DMS114 treated with DMSO at 0.1 percent for 48 hours (cell line): ENCODE data around the gene NHS.
A peak's percentile ranks its signal among the peaks of the same experiment; 100 is the strongest.

Source experiments
- DNase-seq: peaks from one replicate; lab custom pipeline; 2025; ENCODE audit not compliant: unreplicated experiment; lab: John Stamatoyannopoulos, UW

NHS gene

DNA sequence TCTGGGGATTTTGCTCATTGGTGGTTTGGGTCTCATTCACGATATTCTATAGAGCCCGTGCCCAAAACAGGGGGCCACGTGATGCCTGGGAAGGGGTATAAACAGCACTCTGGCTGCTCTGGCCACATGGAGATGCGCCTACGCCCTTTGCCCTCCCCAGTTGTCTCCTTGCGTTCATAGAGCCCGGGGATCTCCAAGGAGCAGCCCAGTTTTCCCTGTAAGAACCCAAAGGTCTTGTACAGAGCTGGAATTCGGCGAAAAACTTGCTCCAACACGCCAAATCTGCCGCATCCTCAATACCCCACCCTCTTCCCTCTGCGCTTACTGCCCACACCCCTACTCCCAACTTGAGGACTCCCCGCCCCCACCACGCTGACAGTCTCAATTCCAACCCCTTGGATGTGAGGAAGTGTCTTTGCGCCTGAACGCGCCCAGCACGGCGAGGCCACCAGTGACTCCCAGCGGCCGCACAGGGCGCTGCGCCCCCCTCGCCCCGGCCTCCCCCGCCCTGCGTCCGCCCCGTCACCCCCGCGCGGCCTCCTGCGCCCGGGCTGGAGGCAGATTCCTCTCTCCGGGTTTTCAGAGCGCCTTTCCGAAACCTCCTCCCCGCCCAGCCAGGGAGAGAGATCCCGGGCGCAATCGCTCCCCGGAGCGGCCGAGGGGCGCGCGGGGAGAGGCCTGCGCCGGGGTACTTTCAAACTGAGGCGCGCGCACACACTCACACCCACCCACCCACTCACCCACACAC is at the start of gene NHS:
Gene NHS (plus strand): TSS at position 582 of the 748 bp plus-strand sequence. CDS start 558 bp downstream, outside the sequence.
- DNase-seq = peak; percentile 12

DNA sequence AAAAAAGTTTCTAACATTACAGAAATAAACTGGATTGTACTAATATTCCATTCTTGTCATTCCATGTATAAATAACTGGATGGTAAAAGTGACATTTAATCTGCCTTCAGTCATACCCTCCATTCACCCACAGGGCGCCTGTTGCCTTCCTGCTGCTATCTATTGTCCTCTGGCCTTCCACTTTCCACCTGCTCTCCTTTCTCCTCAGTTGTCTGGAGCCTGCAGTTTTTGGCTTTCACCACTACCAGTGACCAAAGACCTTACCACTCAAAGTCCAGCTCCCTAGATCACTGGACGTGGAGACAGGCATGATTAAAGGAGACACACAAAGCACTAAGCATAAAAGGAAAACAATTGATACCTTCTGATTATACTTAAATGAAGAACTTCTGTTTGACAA is 46.2 kb upstream of the NHS start:
- no peak for DNase-seq

DNA sequence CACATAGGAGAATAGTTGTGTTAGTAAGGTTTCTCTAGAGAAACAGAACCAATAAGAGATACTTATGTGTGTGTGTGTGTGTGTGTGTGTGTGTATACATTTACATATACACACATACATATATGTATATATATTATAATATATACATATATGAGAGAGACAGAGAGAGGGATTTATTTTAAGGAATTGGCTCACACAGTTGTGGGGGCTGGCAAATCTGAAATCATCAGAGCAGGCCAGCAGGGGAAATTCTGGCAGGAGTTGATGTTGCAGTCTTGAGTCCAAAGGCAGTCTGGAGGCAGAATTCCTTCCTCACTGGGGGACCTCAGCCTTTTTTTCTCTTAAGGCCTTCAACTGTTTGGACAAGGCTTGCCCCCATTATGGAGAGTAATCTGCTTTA is 38.6 kb upstream of the NHS start:
- no peak for DNase-seq

DNA sequence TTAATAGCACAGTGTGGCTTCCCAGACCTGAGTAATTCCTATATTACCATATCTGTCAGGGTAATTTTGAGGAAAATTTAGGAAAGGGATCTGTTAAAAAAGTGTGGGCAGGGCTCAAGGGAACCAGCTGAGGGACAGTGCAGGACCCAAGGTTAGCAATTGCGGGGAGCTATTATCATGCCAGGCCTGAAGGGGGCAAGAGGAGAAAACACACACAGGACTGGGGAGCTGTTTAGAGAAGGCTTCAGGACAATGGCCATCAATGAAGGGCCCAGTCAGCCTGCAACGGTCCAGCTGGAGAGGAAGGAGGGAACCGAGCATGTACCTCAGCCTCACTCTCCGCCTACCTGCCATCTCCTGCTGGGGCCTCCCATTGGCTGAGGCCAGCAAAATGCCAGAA is 19.0 kb upstream of the NHS start:
- DNase-seq = no peak

DNA sequence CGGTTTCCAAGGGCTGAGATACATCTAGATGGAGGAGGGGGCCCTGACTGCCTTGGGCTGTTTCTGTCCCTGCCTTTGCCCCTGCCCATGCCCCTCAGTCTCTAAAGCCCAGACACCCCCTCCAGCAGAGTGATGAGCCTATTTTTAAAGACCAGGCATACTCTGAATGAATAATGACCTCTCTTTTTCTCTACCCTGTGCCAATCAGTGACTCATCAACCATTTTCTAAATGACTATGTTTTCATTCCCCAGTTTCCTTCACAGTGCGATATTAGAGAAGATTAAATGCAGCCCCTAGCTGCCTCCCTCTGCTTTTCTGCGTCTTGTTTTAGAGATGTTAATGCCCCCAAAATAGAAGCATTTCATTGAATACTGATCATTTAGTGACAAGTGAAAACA is 15.5 kb upstream of the NHS start:
- DNase-seq = no peak

DNA sequence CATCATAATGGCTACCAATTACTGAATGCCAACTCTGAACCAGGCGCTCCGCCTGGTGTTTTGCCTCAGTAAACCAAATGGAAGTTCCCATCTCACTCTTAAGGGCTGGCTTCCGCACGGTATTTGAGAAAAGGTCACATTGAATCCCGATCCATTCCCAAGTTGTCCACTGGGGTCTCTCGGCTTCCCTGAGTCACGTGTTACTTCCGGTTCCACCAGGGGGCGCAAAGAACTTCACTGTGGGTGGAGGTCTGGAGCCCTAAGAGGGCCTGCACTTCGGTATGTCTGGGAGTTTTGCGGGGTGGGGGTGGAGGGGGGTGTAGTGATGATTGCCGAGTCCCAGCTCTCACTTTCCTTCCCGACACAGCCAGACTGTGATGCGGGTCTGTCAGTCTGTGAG is 13.4 kb upstream of the NHS start:
- DNase-seq = no peak

DNA sequence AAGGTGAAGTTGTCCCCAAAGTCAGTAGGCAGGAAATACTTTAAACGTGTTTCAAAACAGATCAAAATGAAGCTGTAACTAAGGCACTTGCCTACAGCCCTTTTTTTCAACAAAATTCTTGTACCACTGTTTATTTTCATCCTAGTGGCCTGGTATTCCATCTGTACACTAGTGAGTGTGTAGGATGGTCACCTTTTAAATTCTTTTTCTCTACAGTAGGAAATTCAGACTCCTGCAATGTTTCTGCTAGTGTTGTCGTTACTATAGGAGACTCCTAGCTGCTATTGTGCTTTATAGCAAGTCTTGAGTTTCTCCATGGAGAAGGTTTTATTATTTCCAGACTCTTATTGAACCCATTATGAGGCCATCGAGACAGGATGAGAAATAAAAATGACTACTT is 7.0 kb upstream of the NHS start:
- no peak for DNase-seq

DNA sequence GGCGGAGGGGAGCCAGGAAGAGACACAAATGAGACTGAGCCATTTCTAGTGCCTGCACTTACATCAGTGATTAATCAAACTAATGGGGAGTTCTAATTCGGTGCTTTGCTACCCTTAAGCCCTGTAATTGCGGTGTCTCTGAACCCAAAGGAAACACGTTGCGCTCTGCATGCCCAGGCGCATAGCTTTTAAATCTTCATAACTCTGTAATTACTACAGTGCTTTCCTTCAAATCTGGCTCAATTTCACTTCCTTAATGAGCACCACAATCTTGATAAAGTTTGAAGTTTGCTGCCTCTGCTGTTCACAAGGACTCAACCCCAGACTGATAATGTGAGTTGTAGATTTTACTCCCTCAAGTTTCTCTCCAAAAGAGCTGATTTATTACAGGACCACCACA is 5.7 kb upstream of the NHS start:
- no peak for DNase-seq

DNA sequence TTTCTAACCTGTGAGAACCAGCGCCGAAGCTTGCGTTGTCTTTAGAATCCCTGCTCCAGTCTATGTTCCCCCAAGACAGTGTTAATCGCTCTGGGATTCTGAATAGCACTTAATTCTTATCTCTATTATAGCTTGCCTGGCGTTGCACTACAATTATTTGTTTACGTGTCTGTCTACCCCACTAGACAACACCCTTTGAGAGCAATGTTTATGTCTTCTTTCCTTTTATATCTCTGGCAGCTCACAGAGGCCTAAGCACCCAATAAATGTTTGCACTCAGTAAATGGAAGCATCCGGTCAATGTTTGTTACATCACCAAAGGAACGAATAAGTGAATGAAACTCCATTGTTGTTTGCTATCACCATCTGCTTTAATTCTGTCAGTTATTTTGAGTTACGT is 4.8 kb upstream of the NHS start:
- no peak for DNase-seq

DNA sequence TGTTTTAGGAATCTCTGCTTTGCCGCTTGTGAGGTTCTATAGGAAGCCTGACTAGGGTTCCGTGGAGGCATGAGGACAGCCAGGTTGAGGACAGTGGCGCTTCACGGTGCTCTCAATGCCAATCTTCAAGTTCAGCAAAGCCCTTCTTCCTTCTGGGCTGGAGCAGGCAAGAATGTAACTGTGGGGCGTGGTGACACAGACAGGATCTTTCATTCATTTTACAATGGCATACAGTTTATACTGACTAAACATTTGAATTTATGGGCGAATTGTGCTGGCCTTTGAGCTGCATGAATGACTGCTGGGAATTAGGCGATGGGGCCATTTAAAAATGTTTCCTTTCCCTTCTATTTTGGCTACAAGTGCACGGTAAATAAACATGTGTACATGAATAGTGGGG is 2.9 kb upstream of the NHS start:
- no peak for DNase-seq

DNA sequence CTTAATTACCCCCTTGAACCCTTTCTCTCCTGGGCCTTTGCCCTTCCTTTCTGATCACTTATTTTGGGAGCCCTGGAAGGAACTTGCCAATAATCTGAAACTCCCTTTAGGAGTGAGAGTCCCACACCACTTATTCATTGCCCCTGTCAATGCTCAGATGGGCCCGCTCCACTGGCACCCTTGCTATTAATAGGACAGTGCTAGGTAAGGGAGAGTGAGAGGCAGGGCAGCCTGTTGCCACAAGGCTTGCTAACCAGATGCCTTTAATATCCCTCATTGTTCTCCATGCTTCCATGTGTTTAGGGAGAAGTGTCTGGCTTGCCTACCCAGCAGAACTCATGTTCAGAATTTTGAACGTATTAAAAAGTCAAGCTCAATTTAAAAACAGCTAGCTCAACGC is 1.7 kb upstream of the NHS start:
- DNase-seq = no peak

DNA sequence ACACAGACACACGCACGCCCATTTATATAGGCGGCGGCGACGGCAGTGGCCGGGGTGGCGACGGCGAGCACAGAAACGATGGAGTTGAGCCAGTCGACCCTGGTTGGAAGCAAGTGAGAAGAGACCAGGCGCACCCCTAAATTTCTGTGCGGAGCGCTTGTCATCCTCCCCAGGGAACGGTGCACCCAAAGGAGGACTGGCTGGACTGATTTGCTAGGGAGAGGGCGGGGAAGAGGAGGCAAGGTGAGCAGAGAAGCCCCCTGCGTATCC is 302 bp downstream of the NHS start:
- DNase-seq = no peak

DNA sequence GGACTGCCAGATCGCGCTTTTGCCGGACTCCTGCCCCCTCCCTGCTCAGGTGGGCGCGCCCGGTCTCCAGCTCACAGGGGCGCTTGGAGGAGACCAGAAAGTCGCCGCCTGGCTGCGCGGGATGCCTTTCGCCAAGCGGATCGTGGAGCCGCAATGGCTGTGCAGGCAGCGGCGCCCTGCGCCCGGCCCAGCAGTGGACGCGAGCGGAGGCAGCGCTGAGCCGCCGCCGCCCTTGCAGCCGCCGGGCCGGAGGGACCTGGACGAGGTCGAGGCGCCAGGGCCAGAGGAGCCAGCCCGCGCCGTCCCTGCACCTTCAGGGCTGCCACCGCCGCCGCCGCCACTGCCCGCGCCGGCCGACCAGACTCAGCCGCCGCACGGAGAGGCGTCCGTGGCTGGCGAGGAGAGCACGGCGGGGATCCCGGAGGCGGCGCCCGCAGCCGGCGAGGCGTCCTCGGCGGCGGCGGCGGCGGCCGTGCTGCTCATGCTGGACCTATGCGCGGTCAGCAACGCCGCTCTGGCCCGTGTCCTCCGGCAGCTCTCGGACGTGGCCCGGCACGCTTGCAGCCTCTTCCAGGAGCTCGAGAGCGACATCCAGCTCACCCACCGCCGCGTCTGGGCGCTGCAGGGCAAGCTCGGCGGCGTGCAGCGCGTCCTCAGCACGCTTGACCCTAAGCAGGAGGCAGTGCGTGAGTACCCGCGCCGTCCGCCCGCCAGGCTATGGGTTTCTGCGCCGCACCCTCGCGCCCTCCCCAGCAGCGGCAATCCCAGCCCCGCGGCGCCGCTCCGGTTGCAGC is 834 bp downstream of the NHS start:
- no peak for DNase-seq

DNA sequence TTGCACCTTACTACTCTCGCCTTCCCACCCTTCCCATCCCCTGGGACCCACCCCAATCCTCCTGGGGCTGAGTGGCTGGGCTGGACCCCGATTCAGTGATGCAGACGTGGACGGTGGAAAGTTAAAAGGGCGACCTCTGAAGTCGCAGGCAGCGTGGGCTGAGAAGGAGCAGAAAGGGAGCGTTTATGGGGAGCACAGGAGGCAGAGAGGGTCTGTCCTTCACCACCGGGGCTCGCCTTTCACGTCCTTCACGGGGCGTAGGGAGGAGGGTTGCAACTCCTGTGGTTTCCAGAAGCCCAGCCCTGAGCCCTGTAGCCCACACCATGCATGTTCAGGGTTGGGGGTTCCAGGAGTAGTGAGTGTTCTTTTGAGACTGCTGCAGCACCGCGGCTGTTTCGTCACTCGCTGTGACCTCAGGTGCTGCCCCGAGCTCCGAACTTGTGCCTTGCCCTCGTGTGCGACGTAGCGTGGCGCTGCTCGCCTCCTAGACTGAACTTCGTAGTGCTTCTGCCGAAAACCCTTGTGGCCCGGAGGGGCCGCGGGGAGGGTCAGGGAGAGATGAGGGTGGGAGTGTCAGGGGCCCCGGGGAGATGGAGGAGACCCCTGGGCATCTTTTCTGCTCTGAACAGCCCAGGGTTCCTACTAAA is 1.6 kb downstream of the NHS start:
- no peak for DNase-seq

DNA sequence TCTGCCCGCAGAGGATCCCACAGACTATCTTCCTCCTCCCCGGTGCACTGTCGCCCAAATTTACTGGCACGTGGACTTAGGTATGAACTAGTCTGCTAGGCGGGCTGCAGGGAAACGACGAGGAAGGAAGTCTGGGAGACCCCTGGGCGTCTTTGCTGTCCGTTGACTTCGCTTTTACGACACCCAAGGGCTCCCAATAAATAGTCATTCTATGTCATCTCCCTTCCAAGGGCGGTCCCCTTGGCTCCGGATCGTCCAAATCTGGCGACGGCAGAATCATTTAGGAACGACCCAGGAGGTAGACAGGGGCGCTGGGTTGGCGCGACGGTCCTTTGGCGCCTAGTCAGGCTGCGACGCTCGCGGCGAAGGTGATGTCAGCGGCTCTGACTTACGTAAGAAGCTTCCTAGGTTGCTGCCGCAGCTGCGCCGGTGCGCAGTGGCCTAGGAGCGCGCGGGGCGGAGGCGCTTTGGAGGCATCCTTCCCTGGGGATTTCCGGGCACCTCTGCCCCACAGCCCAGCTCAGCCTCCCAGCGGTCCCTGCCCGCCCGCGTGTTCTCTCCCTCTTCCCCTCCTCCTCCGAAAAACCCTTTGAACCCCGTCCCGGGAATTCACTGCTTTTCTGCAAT is 2.2 kb downstream of the NHS start:
- no peak for DNase-seq

DNA sequence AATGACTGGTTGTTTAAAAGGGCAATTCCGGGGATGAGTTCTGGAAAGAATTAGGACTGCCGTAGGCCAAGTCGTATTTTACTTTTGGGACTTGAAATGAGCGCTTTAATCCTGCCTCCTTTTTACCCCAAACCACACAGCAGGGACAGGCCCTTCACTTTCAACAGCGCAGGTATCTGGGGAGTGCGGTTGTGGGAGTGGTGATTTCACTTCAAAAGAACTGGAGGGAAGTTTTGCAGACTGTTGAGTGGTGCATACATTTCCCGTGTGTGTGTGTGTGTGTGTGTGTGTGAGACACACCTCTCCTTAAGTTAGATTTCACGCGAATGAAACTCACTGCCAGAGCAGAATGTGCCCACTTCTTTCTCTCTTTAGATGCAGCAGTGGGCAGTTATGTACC is 2.8 kb downstream of the NHS start:
- no peak for DNase-seq

DNA sequence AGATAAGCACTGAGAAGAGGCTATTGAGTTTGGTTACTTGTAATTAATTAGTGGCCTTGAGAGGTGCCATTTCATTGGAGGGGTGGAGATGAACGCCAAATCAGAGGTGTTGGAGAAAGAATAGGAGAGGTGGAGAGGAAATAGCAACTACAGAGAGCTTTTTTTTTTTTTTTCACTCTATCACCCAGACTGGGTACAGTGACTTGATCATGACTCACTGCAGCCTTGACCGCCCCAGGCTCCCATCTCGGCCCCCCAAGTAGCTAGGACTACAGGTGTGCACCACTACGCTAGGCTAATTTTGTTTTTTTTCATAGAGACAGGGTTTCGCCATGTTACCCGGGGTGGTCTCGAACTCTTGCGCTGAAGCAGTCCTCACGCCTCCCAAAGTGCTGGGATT is 5.2 kb downstream of the NHS start:
- DNase-seq = no peak

DNA sequence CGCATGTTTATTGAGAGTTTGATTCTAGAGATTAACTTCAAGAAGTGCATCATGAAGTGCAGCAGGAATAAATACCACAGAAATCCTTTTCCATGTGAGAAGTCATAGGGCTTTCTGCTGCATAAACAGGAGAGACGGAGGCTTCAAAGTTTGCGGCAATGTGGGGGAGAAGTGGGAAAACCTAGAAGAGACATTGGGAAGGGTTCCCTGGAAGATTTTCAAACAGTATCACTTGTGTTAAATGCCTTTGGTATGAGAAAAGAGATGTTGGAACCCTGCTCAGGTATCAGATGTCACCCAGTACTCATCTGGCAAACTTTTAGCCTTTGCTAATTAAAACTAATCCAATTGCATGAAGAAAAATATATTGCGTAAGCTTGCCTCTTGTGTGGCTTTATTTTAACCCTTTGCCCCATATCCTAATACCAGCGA is 15.4 kb downstream of the NHS start:
- no peak for DNase-seq

DNA sequence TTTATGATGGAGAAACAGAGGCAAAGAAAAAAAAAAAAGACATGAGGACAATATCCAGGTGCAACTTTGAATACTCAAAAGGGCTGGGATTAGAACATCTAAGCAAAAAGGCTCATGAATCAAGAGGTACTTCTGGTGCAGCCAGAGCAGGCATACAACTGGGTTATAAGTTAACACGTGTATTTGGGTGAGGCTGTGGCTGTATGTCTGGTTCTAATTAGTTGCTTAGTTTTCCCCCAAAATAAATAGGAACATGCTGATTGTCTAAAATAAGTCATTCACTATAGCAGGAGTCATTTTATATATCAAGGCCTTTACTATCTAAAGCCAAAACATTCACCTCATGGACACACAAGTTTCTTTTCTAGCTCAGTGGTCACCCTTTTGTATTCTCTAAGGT is 20.2 kb downstream of the NHS start:
- no peak for DNase-seq

DNA sequence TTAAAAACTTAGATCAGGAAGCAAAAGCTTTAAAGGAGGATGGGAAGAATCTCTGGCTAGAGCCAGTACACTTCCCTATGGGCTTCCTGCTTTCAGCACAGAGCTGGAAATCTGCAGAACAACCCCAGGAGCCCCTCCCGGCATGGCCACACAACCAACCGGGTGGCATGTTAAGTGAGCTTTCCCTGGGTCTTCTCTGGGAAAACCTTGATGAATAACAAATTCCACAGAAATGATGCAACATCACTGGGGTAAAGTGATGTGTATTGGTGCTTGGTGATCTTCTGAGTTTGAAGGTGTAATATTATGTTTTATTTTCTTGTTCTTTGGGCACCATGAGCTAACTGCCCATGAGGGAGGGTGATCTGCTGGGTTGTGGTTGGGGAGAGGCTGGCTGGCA is 22.1 kb downstream of the NHS start:
- no peak for DNase-seq

DNA sequence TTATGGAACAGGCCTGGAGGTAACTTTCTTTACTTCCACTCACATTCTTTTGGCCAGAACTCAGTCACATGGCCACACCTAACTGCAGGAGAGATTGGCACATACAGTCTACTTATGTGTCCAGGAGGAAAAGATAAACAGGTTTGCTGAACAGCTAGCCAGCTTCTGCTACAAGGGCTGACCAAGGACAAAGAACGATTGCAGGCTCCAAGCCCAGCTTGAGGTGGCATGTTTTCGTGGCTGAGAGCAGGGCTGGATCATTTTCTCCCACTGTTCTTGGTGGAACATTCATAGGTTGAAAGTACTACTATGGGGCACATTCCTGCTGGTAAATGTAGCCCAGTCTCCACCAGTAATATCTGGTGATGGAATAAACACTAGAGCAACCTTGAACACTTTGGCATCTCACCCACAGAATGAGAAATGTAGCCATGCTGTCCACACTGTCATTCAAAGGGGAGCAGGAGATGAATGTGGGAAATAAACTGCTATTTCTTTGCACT is 28.2 kb downstream of the NHS start:
- no peak for DNase-seq

DNA sequence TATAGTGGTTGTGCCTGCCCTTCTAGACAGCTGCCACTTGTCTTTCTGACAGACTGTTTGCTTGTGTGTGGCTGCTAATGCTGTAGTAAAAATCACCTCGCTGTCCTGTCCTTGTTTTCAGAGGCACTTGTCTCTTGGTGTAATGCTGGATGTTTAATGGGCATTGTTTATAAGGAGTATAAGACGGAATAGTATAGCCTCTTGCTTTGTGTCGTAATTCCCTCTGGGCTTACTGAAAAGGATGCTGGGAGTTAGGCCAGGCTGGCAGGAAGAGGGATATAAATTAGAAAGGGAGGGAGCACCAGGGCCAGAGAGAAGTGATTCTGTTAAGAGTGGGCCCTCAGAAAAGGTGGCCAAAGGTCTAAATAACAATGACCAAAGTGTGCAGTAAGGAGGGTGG is 29.0 kb downstream of the NHS start:
- DNase-seq = no peak
